CD4-positive, alpha-beta T cell treated with Interleukin-15 for 1 hour (primary cell): ENCODE results near the gene ANKRD26.
"Not testable (repeated sequence)": the region's sequence is repeated elsewhere in the genome, so short reads cannot be mapped to it uniquely, and the experiment has no call there.

ENCODE experiments used
- DNase-seq: peaks from one replicate; pipeline ENCODE4 v3.0.0-alpha.2; 2020

ANKRD26 gene

GRCh38 chr10:27099916-27100812 lies at the start of gene ANKRD26:
TSS of gene ANKRD26 (minus strand) at chr10:27100494. CDS start at chr10:27100326, 168 bp downstream.
- DNase-seq: peak; percentile 96

- no peak for DNase-seq
Measured at GRCh38 chr10:27147701-27148100, 47.4 kb upstream of the ANKRD26 start.

GRCh38 chr10:27145937-27146336 lies 45.6 kb upstream of the ANKRD26 start:
- DNase-seq: no peak

- DNase-seq: no peak
Measured at GRCh38 chr10:27143686-27144085, 43.4 kb upstream of the ANKRD26 start.

GRCh38 chr10:27138277-27138676 lies 38.0 kb upstream of the ANKRD26 start:
- DNase-seq: no peak

GRCh38 chr10:27134371-27134770 lies 34.1 kb upstream of the ANKRD26 start:
- DNase-seq: no peak

- no peak for DNase-seq
Measured at GRCh38 chr10:27108165-27108564, 7.9 kb upstream of the ANKRD26 start.

GRCh38 chr10:27104919-27105318 lies 4.6 kb upstream of the ANKRD26 start:
- DNase-seq: no peak

- DNase-seq: peak; percentile 20
Measured at GRCh38 chr10:27100813-27101347, 586 bp upstream of the ANKRD26 start.

- no peak for DNase-seq
Measured at GRCh38 chr10:27099448-27099847, 846 bp downstream of the ANKRD26 start.

GRCh38 chr10:27088119-27089044 lies 11.9 kb downstream of the ANKRD26 start:
- DNase-seq: no peak

GRCh38 chr10:27072436-27073114 lies 27.7 kb downstream of the ANKRD26 start:
- no peak for DNase-seq

GRCh38 chr10:27068217-27068891 lies 31.9 kb downstream of the ANKRD26 start:
- DNase-seq: no peak

GRCh38 chr10:27065084-27065483 lies 35.2 kb downstream of the ANKRD26 start:
- DNase-seq: no peak

GRCh38 chr10:27052656-27053055 lies 47.6 kb downstream of the ANKRD26 start:
- DNase-seq: no peak

- not testable (repeated sequence) for DNase-seq
Measured at GRCh38 chr10:27045247-27045646, 55.0 kb downstream of the ANKRD26 start.

- no peak for DNase-seq
Measured at GRCh38 chr10:27041196-27041595, 59.1 kb downstream of the ANKRD26 start.

GRCh38 chr10:27038168-27038567 lies 62.1 kb downstream of the ANKRD26 start:
- DNase-seq: no peak

- no peak for DNase-seq
Measured at GRCh38 chr10:27035163-27035562, 65.1 kb downstream of the ANKRD26 start.

- DNase-seq: no peak
Measured at GRCh38 chr10:27030060-27030459, 70.2 kb downstream of the ANKRD26 start.

GRCh38 chr10:27022048-27022447 lies 78.2 kb downstream of the ANKRD26 start:
- no peak for DNase-seq

- no peak for DNase-seq
Measured at GRCh38 chr10:27020243-27020642, 80.1 kb downstream of the ANKRD26 start.
